DOHH2 (cell line): Measurements from ENCODE around the gene URB1.

Experiments used
- CTCF ChIP-seq: fragments of 200-600 bp; sonication (generic); IDR thresholded peaks from one replicate; pipeline ENCODE4 v1.5.1; 2014; ENCODE audit warnings: antibody characterized with exemption, mild to moderate bottlenecking, low read depth, low read length; ENCODE audit not compliant: poor library complexity, severe bottlenecking
- EZH2phosphoT487 ChIP-seq: fragments of 200-600 bp; sonication (generic); IDR thresholded peaks from 2 replicates; pipeline ENCODE4 v1.6.1; 2017; ENCODE audit warnings: borderline replicate concordance, mild to moderate bottlenecking, antibody characterized with exemption, low read length, moderate library complexity, mixed read lengths

GRCh38 chr21:32360401-32360975 lies 32.3 kb downstream of the URB1 start:
- TF ChIP-seq CTCF (no peak), EZH2phosphoT487 (no peak)
